Mesendoderm (in vitro differentiated cells): Measurements from ENCODE around the gene DEFB119. TPM values are rescaled to one million over a fixed set of nuclear protein-coding genes. Genes with fewer than 3 reads are reported as not detected.

Experiments used
- DNase-seq: peaks from one replicate; pipeline ENCODE4 v3.0.0; 2013
- H2AK5ac ChIP-seq: 2 replicates; pipeline ENCODE4 v1.6.1; 2013; ENCODE audit warnings: low read length, inconsistent platforms
- H2BK120ac ChIP-seq: 2 replicates; pipeline ENCODE4 v1.6.1; 2013; ENCODE audit warnings: low read depth, mild to moderate bottlenecking, low read length, moderate library complexity, mixed read lengths
- H2BK15ac ChIP-seq: replicated peaks from 2 replicates; pipeline ENCODE4 v1.6.1; 2013; ENCODE audit warnings: low read depth, mild to moderate bottlenecking, moderate library complexity
- H2BK5ac ChIP-seq: 2 replicates; pipeline ENCODE4 v1.6.1; 2013; ENCODE audit warnings: low read length, inconsistent platforms
- H3K18ac ChIP-seq: 2 replicates; pipeline ENCODE4 v1.6.1; 2013; ENCODE audit warnings: mild to moderate bottlenecking, low read length, mixed read lengths
- H3K23ac ChIP-seq: one replicate; pipeline ENCODE4 v1.6.1; 2013; ENCODE audit warnings: low read length
- H3K27ac ChIP-seq: 2 replicates; pipeline ENCODE4 v1.5.1; 2013; ENCODE audit warnings: low read depth, mild to moderate bottlenecking, inconsistent platforms, low read length, moderate library complexity
- H3K27me3 ChIP-seq: 2 replicates; pipeline ENCODE4 v1.6.1; 2013; ENCODE audit warnings: low read length, control low read depth, mild to moderate bottlenecking, inconsistent platforms; ENCODE audit not compliant: insufficient read depth, poor library complexity
- H3K36me3 ChIP-seq: 2 replicates; pipeline ENCODE4 v1.6.1; 2013; ENCODE audit warnings: low read length, inconsistent platforms; ENCODE audit not compliant: control insufficient read depth, insufficient read depth
- H3K4ac ChIP-seq: one replicate; pipeline ENCODE4 v1.6.1; 2013; ENCODE audit warnings: low read depth, mild to moderate bottlenecking, low read length, moderate library complexity
- H3K4me1 ChIP-seq: 2 replicates; pipeline ENCODE4 v1.6.1; 2013; ENCODE audit warnings: low read depth, low read length, inconsistent platforms; ENCODE audit not compliant: control insufficient read depth
- H3K4me2 ChIP-seq: 2 replicates; pipeline ENCODE4 v1.6.1; 2013; ENCODE audit warnings: low read length
- H3K4me3 ChIP-seq: 2 replicates; pipeline ENCODE4 v1.5.1; 2013; ENCODE audit warnings: mild to moderate bottlenecking, low read length
- H3K56ac ChIP-seq: one replicate; pipeline ENCODE4 v1.6.1; 2013; ENCODE audit warnings: low read length
- H3K79me1 ChIP-seq: 2 replicates; pipeline ENCODE4 v1.6.1; 2013; ENCODE audit warnings: low read length, inconsistent platforms
- H3K79me2 ChIP-seq: 2 replicates; pipeline ENCODE4 v1.6.1; 2013; ENCODE audit warnings: mild to moderate bottlenecking, low read length; ENCODE audit not compliant: control insufficient read depth, insufficient read depth
- H3K9ac ChIP-seq: 2 replicates; pipeline ENCODE4 v1.6.1; 2013; ENCODE audit warnings: low read length, inconsistent platforms
- H4K5ac ChIP-seq: one replicate; pipeline ENCODE4 v1.6.1; 2013; ENCODE audit warnings: low read length
- H4K8ac ChIP-seq: one replicate; pipeline ENCODE4 v1.6.1; 2013; ENCODE audit warnings: low read depth, mild to moderate bottlenecking, control low read depth, low read length, moderate library complexity
- small RNA-seq: library from polyadenylated mRNA; stranded (forward); fragments of <200 nt; extraction: miRNeasy Mini kit (QIAGEN cat#:217004); gene quantifications from one replicate; pipeline ENCODE3, GENCODE V24; 2013; ENCODE audit not compliant: insufficient read depth

DEFB119 gene

DNA sequence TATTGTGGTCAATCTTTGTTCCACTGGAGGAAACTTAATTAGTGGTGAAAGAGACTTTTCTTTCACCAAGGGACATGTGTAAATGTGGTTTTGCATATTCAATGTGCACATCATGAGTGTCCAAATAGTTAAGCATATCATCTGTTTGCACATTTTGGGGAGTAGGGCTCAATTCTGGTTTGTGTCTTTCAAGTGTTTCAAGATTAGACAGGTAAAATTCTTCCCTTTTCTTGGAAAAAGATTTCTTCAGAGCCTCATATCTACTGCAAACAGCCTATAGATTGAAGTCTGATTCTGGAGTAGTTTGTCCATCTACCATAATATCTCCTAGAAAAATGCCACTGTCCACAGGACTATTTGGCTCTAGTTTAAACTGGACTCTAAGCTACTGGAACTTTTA is 48.9 kb downstream of the DEFB119 start:
- Histone ChIP-seq H3K4me2 (no peak overlapping the region), H3K4me3 (no peak overlapping the region), H3K27me3 (no peaks in the 10 kb centered on the region), H2BK120ac (no peak overlapping the region), H3K79me1 (no peaks in the 10 kb centered on the region), H2BK5ac (no peak overlapping the region), H3K9ac (no peak overlapping the region), H3K23ac (no peak overlapping the region), H4K5ac (no peak overlapping the region), H3K79me2 (no peaks in the 10 kb centered on the region), H3K4ac (no peak overlapping the region), H3K4me1 (no peaks in the 10 kb centered on the region), H3K18ac (no peak overlapping the region), H2BK15ac (no peak overlapping the region), H2AK5ac (no peak overlapping the region), H3K56ac (no peak overlapping the region), H4K8ac (no peak overlapping the region), H3K27ac (no peak overlapping the region), H3K36me3 (no peaks in the 10 kb centered on the region)
- no peak for DNase-seq

DNA sequence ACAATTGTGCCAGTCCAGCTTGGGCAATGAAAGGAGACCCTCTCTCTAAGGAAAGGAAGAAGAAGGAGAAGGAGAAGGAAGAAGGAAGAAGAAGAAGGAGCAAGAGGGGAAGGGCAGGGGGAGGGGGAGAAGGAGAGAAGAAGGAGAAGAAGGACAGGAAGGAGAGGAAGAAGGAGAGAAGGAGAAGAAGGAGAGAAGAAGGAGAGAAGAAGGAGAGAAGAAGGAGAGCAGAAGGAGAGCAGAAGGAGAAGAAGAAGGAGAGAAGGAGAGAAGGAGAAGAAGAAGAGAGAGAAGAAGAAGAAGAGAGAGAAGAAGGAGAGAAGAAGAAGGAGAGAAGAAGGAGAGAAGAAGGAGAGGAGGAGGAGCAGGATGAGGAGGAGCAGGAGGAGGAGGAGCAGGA is 59.5 kb downstream of the DEFB119 start:
- no peak overlapping the region for H3K18ac ChIP-seq
- no peak overlapping the region for H2BK5ac ChIP-seq
- no peak overlapping the region for H3K4ac ChIP-seq
- no peak overlapping the region for H3K56ac ChIP-seq
- DNase-seq: no peak
- no peak overlapping the region for H3K4me3 ChIP-seq
- H2AK5ac ChIP-seq: no peak overlapping the region
- no peaks in the 10 kb centered on the region for H3K27me3 ChIP-seq
- H3K79me1 ChIP-seq: no peaks in the 10 kb centered on the region
- no peak overlapping the region for H3K23ac ChIP-seq
- H2BK120ac ChIP-seq: no peak overlapping the region
- H4K5ac ChIP-seq: no peak overlapping the region
- no peak overlapping the region for H3K9ac ChIP-seq
- H3K36me3 ChIP-seq: no peaks in the 10 kb centered on the region
- H3K79me2 ChIP-seq: no peaks in the 10 kb centered on the region
- no peak overlapping the region for H3K27ac ChIP-seq
- no peak overlapping the region for H3K4me2 ChIP-seq
- H3K4me1 ChIP-seq: no peaks in the 10 kb centered on the region
- no peak overlapping the region for H2BK15ac ChIP-seq
- no peak overlapping the region for H4K8ac ChIP-seq

Small RNAs within 50 kb of the gene (small RNA-seq; reads per million reads assigned to genes)
- gene DEFB117 (not detected), gene RF00561 (not detected), gene RNA5SP480 (not detected)
